Fibroblast of lung (primary cell): Measurements from ENCODE around the gene RHOT1.

Experiments used
- EZH2 ChIP-seq: IDR thresholded peaks from 2 replicates; pipeline ENCODE4 v1.5.1; 2012; ENCODE audit warnings: low read length, control low read depth, mild to moderate bottlenecking; ENCODE audit errors: missing control alignments
- TF ChIP-seq, protein P1 (sequence below), 2 donors: IDR thresholded peaks in 1 of 2; conservative IDR thresholded peaks in 1 of 2; 1 replicate in 1 of 2; 2 replicates in 1 of 2; pipeline ENCODE4 v1.5.1; 2011 to 2012; ENCODE audit warnings: low read length in 2 of 2, control low read depth in 1 of 2, inconsistent platforms in 1 of 2, low read depth in 1 of 2, mild to moderate bottlenecking in 1 of 2

DNA sequence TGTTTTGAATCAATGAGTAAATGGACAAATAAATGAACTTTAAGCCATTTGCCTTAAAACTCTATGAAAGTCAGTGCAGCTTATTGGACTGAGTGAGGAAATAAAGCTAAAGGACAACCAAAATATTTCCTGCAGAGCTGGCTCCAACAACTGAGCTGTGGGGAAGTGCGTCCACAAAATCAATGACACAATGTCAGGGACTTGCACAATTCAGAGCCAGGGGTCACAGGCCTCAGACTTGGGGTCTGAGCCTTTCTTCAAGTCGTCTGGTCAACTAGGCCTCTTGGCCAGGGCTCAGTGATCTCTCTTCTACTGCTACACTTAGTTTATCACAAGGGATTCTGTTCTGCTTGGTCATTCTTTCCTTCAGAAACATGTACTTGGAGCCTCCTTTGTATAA, 97.2 kb downstream of the RHOT1 start:
- TF ChIP-seq, protein P1, sequence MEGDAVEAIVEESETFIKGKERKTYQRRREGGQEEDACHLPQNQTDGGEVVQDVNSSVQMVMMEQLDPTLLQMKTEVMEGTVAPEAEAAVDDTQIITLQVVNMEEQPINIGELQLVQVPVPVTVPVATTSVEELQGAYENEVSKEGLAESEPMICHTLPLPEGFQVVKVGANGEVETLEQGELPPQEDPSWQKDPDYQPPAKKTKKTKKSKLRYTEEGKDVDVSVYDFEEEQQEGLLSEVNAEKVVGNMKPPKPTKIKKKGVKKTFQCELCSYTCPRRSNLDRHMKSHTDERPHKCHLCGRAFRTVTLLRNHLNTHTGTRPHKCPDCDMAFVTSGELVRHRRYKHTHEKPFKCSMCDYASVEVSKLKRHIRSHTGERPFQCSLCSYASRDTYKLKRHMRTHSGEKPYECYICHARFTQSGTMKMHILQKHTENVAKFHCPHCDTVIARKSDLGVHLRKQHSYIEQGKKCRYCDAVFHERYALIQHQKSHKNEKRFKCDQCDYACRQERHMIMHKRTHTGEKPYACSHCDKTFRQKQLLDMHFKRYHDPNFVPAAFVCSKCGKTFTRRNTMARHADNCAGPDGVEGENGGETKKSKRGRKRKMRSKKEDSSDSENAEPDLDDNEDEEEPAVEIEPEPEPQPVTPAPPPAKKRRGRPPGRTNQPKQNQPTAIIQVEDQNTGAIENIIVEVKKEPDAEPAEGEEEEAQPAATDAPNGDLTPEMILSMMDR (conservative IDR thresholded peaks at IDR 0.05 in 1 of 2, IDR thresholded peaks at IDR 0.05 in 1 of 2; ENCODE audit: low read depth in 1 of 2, low read length in 2 of 2): no peak
- TF ChIP-seq EZH2: no peak
